Measurements from ENCODE around the gene GGT1.
"Not testable (repeated sequence)": the region's sequence is repeated elsewhere in the genome, so short reads cannot be mapped to it uniquely, and the experiment has no call there.

GGT1 gene

GRCh38 chr22:24602847-24603769 lies at the start of gene GGT1:
GGT1 (plus strand) TSS chr22:24603193; CDS start chr22:24611082, 7,889 bp downstream.
- not testable (repeated sequence) for DNase-seq

GRCh38 chr22:24553597-24554312 lies 49.2 kb upstream of the GGT1 start:
- DNase-seq: no peak

- no peak for DNase-seq
Observed at GRCh38 chr22:24554313-24555164, 48.5 kb upstream of the GGT1 start, which contains the start of gene GUCD1. GUCD1 (minus strand) TSS chr22:24555138; CDS start chr22:24554991, 147 bp downstream.

GRCh38 chr22:24555165-24556039 lies 47.6 kb upstream of the GGT1 start, which contains the start of gene SNRPD3:
SNRPD3 (plus strand) TSS chr22:24555999; CDS start chr22:24557675, 1,676 bp downstream.
- DNase-seq: peak; percentile 81

GRCh38 chr22:24559471-24559870 lies 43.5 kb upstream of the GGT1 start:
- no peak for DNase-seq

- DNase-seq: no peak
Observed at GRCh38 chr22:24563246-24563645, 39.7 kb upstream of the GGT1 start.

- no peak for DNase-seq
Observed at GRCh38 chr22:24564376-24565058, 38.5 kb upstream of the GGT1 start.

- DNase-seq: no peak
Observed at GRCh38 chr22:24565077-24565476, 37.9 kb upstream of the GGT1 start.

- no peak for DNase-seq
Observed at GRCh38 chr22:24566899-24567511, 36.0 kb upstream of the GGT1 start.

- DNase-seq: no peak
Observed at GRCh38 chr22:24567668-24568067, 35.3 kb upstream of the GGT1 start.

GRCh38 chr22:24571266-24571665 lies 31.7 kb upstream of the GGT1 start:
- no peak for DNase-seq

GRCh38 chr22:24576778-24577177 lies 26.2 kb upstream of the GGT1 start:
- DNase-seq: no peak

GRCh38 chr22:24578355-24579257 lies 24.4 kb upstream of the GGT1 start:
- DNase-seq: no peak

GRCh38 chr22:24579258-24579601 lies 23.8 kb upstream of the GGT1 start:
- DNase-seq: no peak

- DNase-seq: peak; percentile 39
Observed at GRCh38 chr22:24580276-24580675, 22.7 kb upstream of the GGT1 start.

GRCh38 chr22:24582056-24582814 lies 20.8 kb upstream of the GGT1 start:
- no peak for DNase-seq

GRCh38 chr22:24583221-24584165 lies 19.5 kb upstream of the GGT1 start:
- DNase-seq: no peak
